SK-N-SH (cell line): Measurements from ENCODE around the gene NFATC3. TPM values are rescaled to one million over a fixed set of nuclear protein-coding genes. Genes with fewer than 3 reads are reported as not detected.
A peak's percentile ranks its signal among the peaks of the same experiment; 100 is the strongest.

Source experiments
- CTCF ChIA-PET: fragments of 300-600, 350-600 bp; formaldehyde crosslinking; extraction: SDS; loops from one replicate; lab custom pipeline; 2021; lab: Yijun Ruan, JAX
- POLR2A ChIA-PET: fragments of 350-600 bp; sonication (Branson Sonifier 250); formaldehyde crosslinking; extraction: SDS; loops from one replicate; lab custom pipeline; 2020; ENCODE audit warnings: antibody characterized with exemption, inconsistent platforms; lab: Yijun Ruan, JAX
- DNase-seq: peaks from one replicate; pipeline ENCODE4 v3.0.0; 2012
- H2AFZ ChIP-seq: fragments of 200-600 bp; sonication (generic); 2 replicates; pipeline ENCODE4 v1.8.1; 2016; ENCODE audit warnings: antibody characterized with exemption, mild to moderate bottlenecking, low read depth
- H3F3A ChIP-seq: fragments of 200-600 bp; sonication (generic); replicated peaks from 2 replicates; pipeline ENCODE3; 2016; ENCODE audit warnings: antibody characterized with exemption, mild to moderate bottlenecking; ENCODE audit not compliant: insufficient read depth
- H3K27ac ChIP-seq, 2 experiments: fragments of 200-500 bp in 1 of 2; fragments of 200-600 bp in 1 of 2; sonication (Bioruptor generic) in 1 of 2; sonication (generic), shearing (Covaris generic) in 1 of 2; 2 replicates each; pipeline versions ENCODE4 v1.5.1 to v1.6.1; 2014 to 2016; ENCODE audit warnings: low read depth in 2 of 2, inconsistent platforms in 1 of 2, low read length in 1 of 2, mild to moderate bottlenecking in 1 of 2, mixed read lengths in 1 of 2
- H3K27me3 ChIP-seq: fragments of 200-600 bp; sonication (generic), shearing (Covaris generic); 2 replicates; pipeline ENCODE4 v1.6.1; 2016; ENCODE audit warnings: mixed run types; ENCODE audit not compliant: insufficient read depth
- H3K36me3 ChIP-seq, 2 experiments: fragments of 200-500 bp in 1 of 2; fragments of 200-600 bp in 1 of 2; sonication (Bioruptor generic) in 1 of 2; sonication (generic) in 1 of 2; replicated peaks in 1 of 2; 2 replicates each; pipeline versions ENCODE3 to v1.5.1; 2014 to 2016; ENCODE audit warnings: low read length in 1 of 2, mild to moderate bottlenecking in 1 of 2; ENCODE audit not compliant: insufficient read depth in 2 of 2, control insufficient read depth in 1 of 2
- H3K4me1 ChIP-seq, 2 experiments: fragments of 200-500 bp in 1 of 2; fragments of 200-600 bp in 1 of 2; sonication (Bioruptor generic) in 1 of 2; sonication (generic), shearing (Covaris generic) in 1 of 2; 2 replicates each; pipeline versions ENCODE4 v1.5.1 to v1.6.1; 2014 to 2016; ENCODE audit warnings: low read depth in 1 of 2, low read length in 1 of 2, mixed run types in 1 of 2; ENCODE audit not compliant: insufficient read depth in 2 of 2, control insufficient read depth in 1 of 2
- H3K4me2 ChIP-seq: fragments of 200-600 bp; sonication (generic), shearing (Covaris generic); 2 replicates; pipeline ENCODE4 v1.6.1; 2017; ENCODE audit warnings: mixed run types
- H3K4me3 ChIP-seq, 2 experiments: fragments of 200-500 bp in 1 of 2; fragments of 200-600 bp in 1 of 2; sonication (Bioruptor generic) in 1 of 2; sonication (generic), shearing (Covaris generic) in 1 of 2; 2 replicates each; pipeline versions ENCODE4 v1.5.1 to v1.8.1; 2014 to 2016; ENCODE audit warnings: low read depth in 2 of 2, inconsistent platforms in 1 of 2, low read length in 1 of 2, mild to moderate bottlenecking in 1 of 2, mixed read lengths in 1 of 2, moderate library complexity in 1 of 2
- H3K79me2 ChIP-seq: fragments of 200-600 bp; sonication (generic); 2 replicates; pipeline ENCODE4 v1.8.1; 2017; ENCODE audit warnings: mild to moderate bottlenecking; ENCODE audit not compliant: insufficient read depth
- H3K9ac ChIP-seq: fragments of 200-600 bp; sonication (generic); 2 replicates; pipeline ENCODE4 v1.6.1; 2017; ENCODE audit warnings: mixed run types
- H3K9me2 ChIP-seq: fragments of 200-600 bp; sonication (generic); 2 replicates; pipeline ENCODE4 v1.6.1; 2017; ENCODE audit warnings: mixed run types
- H3K9me3 ChIP-seq: fragments of 200-600 bp; sonication (generic); 2 replicates; pipeline ENCODE4 v1.6.1; 2017; ENCODE audit warnings: mixed run types, mild to moderate bottlenecking, moderate library complexity
- H4K20me1 ChIP-seq: fragments of 200-600 bp; sonication (generic); 2 replicates; pipeline ENCODE4 v1.6.1; 2017; ENCODE audit warnings: mild to moderate bottlenecking, mixed run types; ENCODE audit not compliant: insufficient read depth
- ELF1 ChIP-seq: IDR thresholded peaks from 2 replicates; pipeline ENCODE4 v1.4.0; 2012
- EP300 ChIP-seq, 2 experiments: IDR thresholded peaks; 2 replicates each; pipeline versions ENCODE4 v1.4.0 to v1.6.1; 2012; ENCODE audit warnings: borderline replicate concordance in 1 of 2, low read depth in 1 of 2, low read length in 1 of 2
- EZH2phosphoT487 ChIP-seq: fragments of 200-600 bp; sonication (generic); IDR thresholded peaks from 2 replicates; pipeline ENCODE4 v1.6.1; 2017; ENCODE audit warnings: low read depth, mixed run types, mild to moderate bottlenecking, antibody characterized with exemption, moderate library complexity, borderline replicate concordance
- FOXJ3 ChIP-seq: sonication (generic); formaldehyde crosslinking; IDR thresholded peaks from 2 replicates; pipeline ENCODE4 v1.5.1; 2020; ENCODE audit warnings: mild to moderate bottlenecking, missing genetic modification reagents
- FOXM1 ChIP-seq: IDR thresholded peaks from 2 replicates; pipeline ENCODE4 v1.4.0; 2012; ENCODE audit warnings: low read depth, mild to moderate bottlenecking
- GABPA ChIP-seq: IDR thresholded peaks from 2 replicates; pipeline ENCODE4 v1.4.0; 2012; ENCODE audit warnings: low read depth, mild to moderate bottlenecking
- JUND ChIP-seq: IDR thresholded peaks from 2 replicates; pipeline ENCODE4 v1.4.0; 2012
- MEF2A ChIP-seq: IDR thresholded peaks from 2 replicates; pipeline ENCODE4 v1.4.0; 2012; ENCODE audit warnings: low read depth, borderline replicate concordance
- MXI1 ChIP-seq: IDR thresholded peaks from 2 replicates; pipeline ENCODE4 v1.6.1; 2012; ENCODE audit warnings: mild to moderate bottlenecking, low read depth, low read length, improper control_type of control experiment
- NRF1 ChIP-seq: IDR thresholded peaks from 2 replicates; pipeline ENCODE4 v1.6.1; 2012; ENCODE audit warnings: low read depth, mild to moderate bottlenecking, low read length
- POLR2AphosphoS5 ChIP-seq: IDR thresholded peaks from 2 replicates; pipeline ENCODE4 v1.6.1; 2012; ENCODE audit warnings: low read depth, low read length
- RCOR1 ChIP-seq: fragments of 150-350 bp; IDR thresholded peaks from 2 replicates; pipeline ENCODE4 v1.6.1; 2017; ENCODE audit warnings: antibody characterized with exemption, low read length
- RFX5 ChIP-seq: IDR thresholded peaks from 2 replicates; pipeline ENCODE4 v1.6.1; 2012; ENCODE audit warnings: mild to moderate bottlenecking, improper control_type of control experiment, low read length
- RXRA ChIP-seq: IDR thresholded peaks from 2 replicates; pipeline ENCODE4 v1.4.0; 2012; ENCODE audit warnings: low read depth, mild to moderate bottlenecking, borderline replicate concordance
- SMC3 ChIP-seq: IDR thresholded peaks from 2 replicates; pipeline ENCODE4 v1.6.1; 2012; ENCODE audit warnings: low read depth, low read length, improper control_type of control experiment
- TCF12 ChIP-seq: IDR thresholded peaks from 2 replicates; pipeline ENCODE4 v1.4.0; 2012
- TEAD4 ChIP-seq: IDR thresholded peaks from 2 replicates; pipeline ENCODE4 v1.4.0; 2012; ENCODE audit warnings: mild to moderate bottlenecking, borderline replicate concordance; ENCODE audit not compliant: insufficient read depth
- YY1 ChIP-seq: IDR thresholded peaks from 2 replicates; pipeline ENCODE4 v1.4.0; 2012; ENCODE audit warnings: low read depth, mild to moderate bottlenecking
- WGBS: methylation state at CpG from one replicate; pipeline ENCODE4 v1.1.6; 2017; ENCODE audit warnings: low lambda C conversion rate; 5-methylcytosine and 5-hydroxymethylcytosine counted together
- polyA plus RNA-seq, 3 experiments: library from polyadenylated mRNA; depleted of rRNA; stranded (reverse); fragments of >200 nt; gene quantifications; 2 replicates each; pipeline ENCODE4 v1.2.3, GENCODE V29; 2012
- TF ChIP-seq, protein P1 (sequence below): fragments of 200-600 bp; sonication (generic); IDR thresholded peaks from 2 replicates; pipeline ENCODE4 v1.6.1; 2017; ENCODE audit warnings: antibody characterized with exemption, mild to moderate bottlenecking, moderate library complexity
- TF ChIP-seq, protein P2 (sequence below): IDR thresholded peaks from 2 replicates; pipeline ENCODE4 v1.4.0; 2012; ENCODE audit warnings: low read depth
- TF ChIP-seq, protein P3 (sequence below): IDR thresholded peaks from 2 replicates; pipeline ENCODE4 v1.4.0; 2012; ENCODE audit warnings: low read depth, borderline replicate concordance
- TF ChIP-seq, protein P4 (sequence below): IDR thresholded peaks from 2 replicates; pipeline ENCODE4; 2012
- TF ChIP-seq, protein P5 (sequence below): IDR thresholded peaks from 2 replicates; pipeline ENCODE4 v1.4.0; 2012; ENCODE audit warnings: low read depth, borderline replicate concordance
- TF ChIP-seq, protein P6 (sequence below): fragments of 150-350 bp; IDR thresholded peaks from 2 replicates; pipeline ENCODE4 v1.6.1; 2017; ENCODE audit warnings: antibody characterized with exemption, low read length, low read depth, borderline replicate concordance
- TF ChIP-seq, protein P7 (sequence below): fragments of 150-350 bp; IDR thresholded peaks from 2 replicates; pipeline ENCODE4 v1.6.1; 2016; ENCODE audit warnings: mild to moderate bottlenecking, low read depth, low read length

NFATC3 gene
- polyA plus RNA-seq, 1 of the 3 experiments (the other 2 are of a cell fraction) = 5.7 TPM

DNA sequence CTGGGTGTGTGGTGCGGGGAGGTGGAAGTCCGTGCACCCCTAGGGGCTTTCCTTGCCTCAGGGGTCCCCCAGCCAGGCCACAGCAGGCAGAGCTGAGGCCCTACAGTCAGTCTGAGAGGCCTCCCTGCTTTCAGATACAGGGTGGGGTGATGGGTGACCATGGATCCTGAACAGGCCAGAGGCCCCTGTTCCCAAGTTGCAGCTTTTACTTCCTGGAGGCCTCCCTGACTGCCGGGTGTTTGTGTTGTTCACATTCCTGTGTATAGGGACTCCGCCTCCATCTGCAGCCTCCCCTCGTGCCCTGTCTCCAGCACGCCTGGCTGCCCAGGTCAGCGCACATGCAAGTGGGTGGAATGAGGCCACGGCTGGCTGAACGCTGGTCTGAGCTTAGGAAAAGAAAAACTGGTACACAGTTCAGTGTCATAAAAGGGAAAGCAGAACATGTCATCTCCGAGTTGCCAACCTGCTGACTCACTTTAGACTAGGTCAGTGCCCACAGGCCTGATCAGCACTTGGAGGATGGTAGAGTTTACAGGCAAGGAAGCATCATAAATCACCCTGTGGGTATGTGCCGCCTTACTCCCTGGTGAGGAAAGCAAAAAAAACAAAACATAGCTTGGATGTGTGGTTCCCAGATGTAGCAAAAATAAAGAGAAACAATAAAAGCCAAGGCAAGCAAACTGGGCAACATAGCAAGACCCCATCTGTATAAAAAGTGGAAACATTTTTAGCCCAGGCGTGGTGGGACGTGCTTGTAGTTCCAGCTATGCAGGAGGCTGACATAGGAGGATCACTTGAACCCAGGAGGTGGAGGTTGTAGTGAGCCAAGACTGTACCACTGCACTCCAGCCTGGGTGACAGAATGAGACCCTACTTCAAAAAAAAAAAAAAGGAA, 173.0 kb downstream of the NFATC3 start:
- DNase-seq = no peak
- no peaks in the 10 kb centered on the region; the same call in 1 of the 2 replicates for H3K79me2 ChIP-seq
- no peaks in the 10 kb centered on the region for H3K9me2 ChIP-seq
- 68% methylated on average over 11 of the region's 13 CpGs for WGBS
- peak overlapping the region; percentile 12; the same call in 1 of the 2 replicates for H3K4me2 ChIP-seq
- H2AFZ ChIP-seq = no peak overlapping the region
- H3K9me3 ChIP-seq = no peaks in the 10 kb centered on the region
- peak overlapping the region in 1 of 2 experiments; percentile 55; a peak in 3 of 4 replicates for H3K27ac ChIP-seq
- H4K20me1 ChIP-seq = no peaks in the 10 kb centered on the region
- H3K9ac ChIP-seq = peak overlapping the region; percentile 33
- H3K4me3 ChIP-seq = no peak overlapping the region
- H3F3A ChIP-seq = peaks cover 17% of the 10 kb centered on the region
- peaks cover 0 to 6% of the 10 kb centered on the region in 2 experiments; a peak in 2 of 4 replicates for H3K4me1 ChIP-seq
- POLR2A ChIA-PET = interaction anchor here (0.9 kb wide), 1 partner anchor 14 kb away, joined by 3 read pairs; no protein-coding TSS in a partner anchor
- CTCF ChIA-PET = interaction anchor here (0.9 to 13.8 kb wide), 2 partner anchors 10 to 73 kb away, joined by 3 to 355 read pairs; no protein-coding TSS in a partner anchor
- H3K27me3 ChIP-seq = no peaks in the 10 kb centered on the region
- peaks cover 8 to 19% of the 10 kb centered on the region in 2 experiments for H3K36me3 ChIP-seq
- TF ChIP-seq, protein P1, sequence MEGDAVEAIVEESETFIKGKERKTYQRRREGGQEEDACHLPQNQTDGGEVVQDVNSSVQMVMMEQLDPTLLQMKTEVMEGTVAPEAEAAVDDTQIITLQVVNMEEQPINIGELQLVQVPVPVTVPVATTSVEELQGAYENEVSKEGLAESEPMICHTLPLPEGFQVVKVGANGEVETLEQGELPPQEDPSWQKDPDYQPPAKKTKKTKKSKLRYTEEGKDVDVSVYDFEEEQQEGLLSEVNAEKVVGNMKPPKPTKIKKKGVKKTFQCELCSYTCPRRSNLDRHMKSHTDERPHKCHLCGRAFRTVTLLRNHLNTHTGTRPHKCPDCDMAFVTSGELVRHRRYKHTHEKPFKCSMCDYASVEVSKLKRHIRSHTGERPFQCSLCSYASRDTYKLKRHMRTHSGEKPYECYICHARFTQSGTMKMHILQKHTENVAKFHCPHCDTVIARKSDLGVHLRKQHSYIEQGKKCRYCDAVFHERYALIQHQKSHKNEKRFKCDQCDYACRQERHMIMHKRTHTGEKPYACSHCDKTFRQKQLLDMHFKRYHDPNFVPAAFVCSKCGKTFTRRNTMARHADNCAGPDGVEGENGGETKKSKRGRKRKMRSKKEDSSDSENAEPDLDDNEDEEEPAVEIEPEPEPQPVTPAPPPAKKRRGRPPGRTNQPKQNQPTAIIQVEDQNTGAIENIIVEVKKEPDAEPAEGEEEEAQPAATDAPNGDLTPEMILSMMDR = no peak
- TF ChIP-seq, protein P2, sequence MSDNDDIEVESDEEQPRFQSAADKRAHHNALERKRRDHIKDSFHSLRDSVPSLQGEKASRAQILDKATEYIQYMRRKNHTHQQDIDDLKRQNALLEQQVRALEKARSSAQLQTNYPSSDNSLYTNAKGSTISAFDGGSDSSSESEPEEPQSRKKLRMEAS = 0 out of 2 replicates have a peak, but pooled peaks have one; percentile 22
- no peak for TF ChIP-seq FOXJ3 (CRISPR knock-in tag)
- TF ChIP-seq YY1 = no peak
- TF ChIP-seq, protein P3, sequence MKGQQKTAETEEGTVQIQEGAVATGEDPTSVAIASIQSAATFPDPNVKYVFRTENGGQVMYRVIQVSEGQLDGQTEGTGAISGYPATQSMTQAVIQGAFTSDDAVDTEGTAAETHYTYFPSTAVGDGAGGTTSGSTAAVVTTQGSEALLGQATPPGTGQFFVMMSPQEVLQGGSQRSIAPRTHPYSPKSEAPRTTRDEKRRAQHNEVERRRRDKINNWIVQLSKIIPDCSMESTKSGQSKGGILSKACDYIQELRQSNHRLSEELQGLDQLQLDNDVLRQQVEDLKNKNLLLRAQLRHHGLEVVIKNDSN = no peak
- TF ChIP-seq, protein P4, sequence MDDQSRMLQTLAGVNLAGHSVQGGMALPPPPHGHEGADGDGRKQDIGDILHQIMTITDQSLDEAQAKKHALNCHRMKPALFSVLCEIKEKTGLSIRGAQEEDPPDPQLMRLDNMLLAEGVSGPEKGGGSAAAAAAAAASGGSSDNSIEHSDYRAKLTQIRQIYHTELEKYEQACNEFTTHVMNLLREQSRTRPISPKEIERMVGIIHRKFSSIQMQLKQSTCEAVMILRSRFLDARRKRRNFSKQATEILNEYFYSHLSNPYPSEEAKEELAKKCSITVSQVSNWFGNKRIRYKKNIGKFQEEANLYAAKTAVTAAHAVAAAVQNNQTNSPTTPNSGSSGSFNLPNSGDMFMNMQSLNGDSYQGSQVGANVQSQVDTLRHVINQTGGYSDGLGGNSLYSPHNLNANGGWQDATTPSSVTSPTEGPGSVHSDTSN = peak; percentile 74
- TF ChIP-seq POLR2AphosphoS5 = no peak
- TF ChIP-seq, protein P5, sequence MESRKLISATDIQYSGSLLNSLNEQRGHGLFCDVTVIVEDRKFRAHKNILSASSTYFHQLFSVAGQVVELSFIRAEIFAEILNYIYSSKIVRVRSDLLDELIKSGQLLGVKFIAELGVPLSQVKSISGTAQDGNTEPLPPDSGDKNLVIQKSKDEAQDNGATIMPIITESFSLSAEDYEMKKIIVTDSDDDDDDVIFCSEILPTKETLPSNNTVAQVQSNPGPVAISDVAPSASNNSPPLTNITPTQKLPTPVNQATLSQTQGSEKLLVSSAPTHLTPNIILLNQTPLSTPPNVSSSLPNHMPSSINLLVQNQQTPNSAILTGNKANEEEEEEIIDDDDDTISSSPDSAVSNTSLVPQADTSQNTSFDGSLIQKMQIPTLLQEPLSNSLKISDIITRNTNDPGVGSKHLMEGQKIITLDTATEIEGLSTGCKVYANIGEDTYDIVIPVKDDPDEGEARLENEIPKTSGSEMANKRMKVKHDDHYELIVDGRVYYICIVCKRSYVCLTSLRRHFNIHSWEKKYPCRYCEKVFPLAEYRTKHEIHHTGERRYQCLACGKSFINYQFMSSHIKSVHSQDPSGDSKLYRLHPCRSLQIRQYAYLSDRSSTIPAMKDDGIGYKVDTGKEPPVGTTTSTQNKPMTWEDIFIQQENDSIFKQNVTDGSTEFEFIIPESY = no peak
- TF ChIP-seq EZH2phosphoT487 = no peak
- no peak for TF ChIP-seq FOXM1
- TF ChIP-seq TCF12 = peak; percentile 34; the same call in 1 of the 2 replicates
- no peak for TF ChIP-seq RXRA
- no peak for TF ChIP-seq SMC3
- TF ChIP-seq MEF2A = no peak
- TF ChIP-seq GABPA = no peak
- TF ChIP-seq RCOR1 = no peak
- TF ChIP-seq, protein P6, sequence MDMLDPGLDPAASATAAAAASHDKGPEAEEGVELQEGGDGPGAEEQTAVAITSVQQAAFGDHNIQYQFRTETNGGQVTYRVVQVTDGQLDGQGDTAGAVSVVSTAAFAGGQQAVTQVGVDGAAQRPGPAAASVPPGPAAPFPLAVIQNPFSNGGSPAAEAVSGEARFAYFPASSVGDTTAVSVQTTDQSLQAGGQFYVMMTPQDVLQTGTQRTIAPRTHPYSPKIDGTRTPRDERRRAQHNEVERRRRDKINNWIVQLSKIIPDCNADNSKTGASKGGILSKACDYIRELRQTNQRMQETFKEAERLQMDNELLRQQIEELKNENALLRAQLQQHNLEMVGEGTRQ = no peak
- no peak for TF ChIP-seq MXI1
- TF ChIP-seq TEAD4 = no peak
- no peak for TF ChIP-seq NRF1
- TF ChIP-seq RFX5 = no peak
- no peak for TF ChIP-seq JUND
- no peak for TF ChIP-seq EP300 (IDR thresholded peaks at IDR 0.05; ENCODE audit: borderline replicate concordance in 1 of 2, low read depth in 1 of 2, low read length in 1 of 2)
- TF ChIP-seq, protein P7, sequence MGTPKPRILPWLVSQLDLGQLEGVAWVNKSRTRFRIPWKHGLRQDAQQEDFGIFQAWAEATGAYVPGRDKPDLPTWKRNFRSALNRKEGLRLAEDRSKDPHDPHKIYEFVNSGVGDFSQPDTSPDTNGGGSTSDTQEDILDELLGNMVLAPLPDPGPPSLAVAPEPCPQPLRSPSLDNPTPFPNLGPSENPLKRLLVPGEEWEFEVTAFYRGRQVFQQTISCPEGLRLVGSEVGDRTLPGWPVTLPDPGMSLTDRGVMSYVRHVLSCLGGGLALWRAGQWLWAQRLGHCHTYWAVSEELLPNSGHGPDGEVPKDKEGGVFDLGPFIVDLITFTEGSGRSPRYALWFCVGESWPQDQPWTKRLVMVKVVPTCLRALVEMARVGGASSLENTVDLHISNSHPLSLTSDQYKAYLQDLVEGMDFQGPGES = no peak
- TF ChIP-seq ELF1 = no peak
